HepG2 (cell line): Measurements from ENCODE around the gene GPER1.

ENCODE experiments used
- HNRNPUL1 ChIP-seq: fragments of 200-400 bp; formaldehyde crosslinking; IDR thresholded peaks from 2 replicates; pipeline ENCODE4 v1.6.1; 2017; ENCODE audit warnings: low read depth, mild to moderate bottlenecking, low read length, moderate library complexity
- MYNN ChIP-seq: sonication (generic); formaldehyde crosslinking; IDR thresholded peaks from 2 replicates; pipeline ENCODE4 v1.4.0; 2020; ENCODE audit warnings: mild to moderate bottlenecking, low read depth, missing genetic modification reagents
- NFATC3 ChIP-seq: sonication (generic); formaldehyde crosslinking; IDR thresholded peaks from 2 replicates; pipeline ENCODE4 v1.5.1; 2020; ENCODE audit warnings: mild to moderate bottlenecking, missing genetic modification reagents
- TBL1XR1 ChIP-seq: fragments of 150-350 bp; IDR thresholded peaks from 2 replicates; pipeline ENCODE4 v1.6.1; 2014; ENCODE audit warnings: borderline replicate concordance, low read length; ENCODE audit not compliant: partially characterized antibody
- TP53 ChIP-seq: sonication (generic); formaldehyde crosslinking; conservative IDR thresholded peaks from 2 replicates; pipeline ENCODE4 v1.4.0; 2020; ENCODE audit warnings: missing genetic modification reagents
- ZBTB2 ChIP-seq: sonication (generic); formaldehyde crosslinking; IDR thresholded peaks from 2 replicates; pipeline ENCODE4 v1.8.0; 2022; ENCODE audit warnings: low read depth, missing genetic modification reagents
- ZFP90 ChIP-seq: sonication (generic); formaldehyde crosslinking; IDR thresholded peaks from 2 replicates; pipeline ENCODE4 v1.8.0; 2022; ENCODE audit warnings: missing genetic modification reagents, mild to moderate bottlenecking, inconsistent platforms, borderline replicate concordance
- TF ChIP-seq, protein P1 (sequence below): sonication (generic); formaldehyde crosslinking; IDR thresholded peaks from 2 replicates; pipeline ENCODE4 v1.5.0; 2020; ENCODE audit warnings: mild to moderate bottlenecking, missing genetic modification reagents, moderate library complexity

DNA sequence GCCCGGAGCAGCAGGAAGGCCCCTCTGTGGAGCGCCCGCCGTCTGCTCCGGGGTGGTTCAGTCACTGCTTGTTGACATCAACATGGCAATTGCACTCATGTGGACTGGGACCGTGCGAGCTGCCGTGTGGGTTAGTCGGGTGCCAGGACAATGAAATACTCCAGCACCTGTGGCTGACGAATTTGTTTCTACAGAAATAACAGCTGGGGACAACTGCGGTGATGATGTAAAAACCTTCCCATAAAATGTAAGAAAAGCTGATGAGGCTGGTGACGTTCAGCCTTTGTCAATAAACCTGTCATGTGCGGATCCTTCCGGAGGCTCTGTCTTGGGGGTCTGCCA lies 5.6 kb downstream of the GPER1 start:
- TF ChIP-seq NFATC3 (CRISPR knock-in tag) (no peak), TP53 (CRISPR knock-in tag) (no peak), MYNN (CRISPR knock-in tag) (no peak), TBL1XR1 (no peak), ZBTB2 (CRISPR knock-in tag) (no peak), ZFP90 (CRISPR knock-in tag) (no peak), HNRNPUL1 (no peak)
- TF ChIP-seq, protein P1, sequence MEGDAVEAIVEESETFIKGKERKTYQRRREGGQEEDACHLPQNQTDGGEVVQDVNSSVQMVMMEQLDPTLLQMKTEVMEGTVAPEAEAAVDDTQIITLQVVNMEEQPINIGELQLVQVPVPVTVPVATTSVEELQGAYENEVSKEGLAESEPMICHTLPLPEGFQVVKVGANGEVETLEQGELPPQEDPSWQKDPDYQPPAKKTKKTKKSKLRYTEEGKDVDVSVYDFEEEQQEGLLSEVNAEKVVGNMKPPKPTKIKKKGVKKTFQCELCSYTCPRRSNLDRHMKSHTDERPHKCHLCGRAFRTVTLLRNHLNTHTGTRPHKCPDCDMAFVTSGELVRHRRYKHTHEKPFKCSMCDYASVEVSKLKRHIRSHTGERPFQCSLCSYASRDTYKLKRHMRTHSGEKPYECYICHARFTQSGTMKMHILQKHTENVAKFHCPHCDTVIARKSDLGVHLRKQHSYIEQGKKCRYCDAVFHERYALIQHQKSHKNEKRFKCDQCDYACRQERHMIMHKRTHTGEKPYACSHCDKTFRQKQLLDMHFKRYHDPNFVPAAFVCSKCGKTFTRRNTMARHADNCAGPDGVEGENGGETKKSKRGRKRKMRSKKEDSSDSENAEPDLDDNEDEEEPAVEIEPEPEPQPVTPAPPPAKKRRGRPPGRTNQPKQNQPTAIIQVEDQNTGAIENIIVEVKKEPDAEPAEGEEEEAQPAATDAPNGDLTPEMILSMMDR (CRISPR knock-in tag) = no peak
